PC-3 (cell line): ENCODE data around the gene MMP20. TPM values are rescaled to one million over a fixed set of nuclear protein-coding genes. Genes with fewer than 3 reads are reported as not detected.
A peak's percentile ranks its signal among the peaks of the same experiment; 100 is the strongest.

ENCODE experiments used
- ATAC-seq: fragments of 200-7000 bp; cut with Tn5 transposase; 2 replicates; pipeline ENCODE4 v1.9.1; 2020; ENCODE audit warnings: mild to moderate bottlenecking, moderate library complexity
- Bru-seq: library from RNA; stranded (reverse); fragments of 400-500 nt; gene quantifications from one replicate; lab custom pipeline; 2021; lab: Mats Ljungman, UMichigan
- BruChase-seq, 2 experiments: library from RNA; stranded (reverse); fragments of 400-500 nt; gene quantifications; one replicate each; lab custom pipeline; 2021; lab: Mats Ljungman, UMichigan
- BruUV-seq: library from RNA; stranded (reverse); fragments of 400-500 nt; replicated peaks from 2 replicates; lab custom pipeline; 2021; lab: Mats Ljungman, UMichigan
- CTCF ChIA-PET: fragments of 300-600 bp; sonication (Branson Sonifier 250); formaldehyde crosslinking; loops from one replicate; lab custom pipeline; 2022; ENCODE audit warnings: antibody characterized with exemption; lab: Charles Lee
- POLR2A ChIA-PET: fragments of 300-600 bp; sonication (Branson Sonifier 250); formaldehyde crosslinking; loops from one replicate; lab custom pipeline; 2022; ENCODE audit warnings: antibody characterized with exemption; ENCODE audit not compliant: unreplicated experiment; lab: Charles Lee
- DNase-seq: peaks from one replicate; pipeline ENCODE4 v3.0.0-alpha.2; 2015
- H2AFZ ChIP-seq: fragments of 300-600 bp; sonication (generic); 2 replicates; pipeline ENCODE4 v1.6.0; 2016; ENCODE audit warnings: antibody characterized with exemption, low read length
- H3F3A ChIP-seq: fragments of 300-600 bp; sonication (generic); one replicate; pipeline ENCODE4 v1.6.0; 2017; ENCODE audit warnings: antibody characterized with exemption, low read length, control low read depth, mild to moderate bottlenecking; ENCODE audit not compliant: unreplicated experiment
- H3K27ac ChIP-seq: fragments of 300-600 bp; sonication (generic); 2 replicates; pipeline ENCODE4 v1.5.1; 2016; ENCODE audit warnings: mild to moderate bottlenecking, low read length
- H3K27me3 ChIP-seq: fragments of 300-600 bp; sonication (generic); 2 replicates; pipeline ENCODE4 v1.6.1; 2016; ENCODE audit warnings: low read length, mixed read lengths
- H3K36me3 ChIP-seq: fragments of 300-600 bp; sonication (generic); 2 replicates; pipeline ENCODE4 v1.6.1; 2016; ENCODE audit warnings: low read depth, mixed run types, low read length, mixed read lengths
- H3K4me1 ChIP-seq: fragments of 300-600 bp; sonication (generic); 2 replicates; pipeline ENCODE4 v1.5.1; 2016; ENCODE audit warnings: low read length; ENCODE audit not compliant: insufficient read depth
- H3K4me2 ChIP-seq: fragments of 300-600 bp; sonication (generic); 2 replicates; pipeline ENCODE4 v1.6.0; 2016; ENCODE audit warnings: low read length
- H3K4me3 ChIP-seq: fragments of 300-600 bp; sonication (generic); 2 replicates; pipeline ENCODE4 v1.5.1; 2016; ENCODE audit warnings: mild to moderate bottlenecking, low read length, mixed read lengths
- H3K79me2 ChIP-seq: fragments of 300-600 bp; sonication (generic); 2 replicates; pipeline ENCODE4 v1.6.1; 2017; ENCODE audit warnings: low read length, mixed read lengths
- H3K9ac ChIP-seq: fragments of 300-600 bp; sonication (generic); 2 replicates; pipeline ENCODE4 v1.6.0; 2016; ENCODE audit warnings: mild to moderate bottlenecking, low read length
- H3K9me2 ChIP-seq: fragments of 300-600 bp; sonication (generic); replicated peaks from 2 replicates; pipeline ENCODE4 v1.6.1; 2016; ENCODE audit warnings: mixed run types, low read length, mixed read lengths
- H3K9me3 ChIP-seq: fragments of 300-600 bp; sonication (generic); 2 replicates; pipeline ENCODE4 v1.6.1; 2016; ENCODE audit warnings: low read length, mixed read lengths
- H4K20me1 ChIP-seq: fragments of 300-600 bp; sonication (generic); 2 replicates; pipeline ENCODE4 v1.6.1; 2016; ENCODE audit warnings: low read length, mixed read lengths
- EZH2 ChIP-seq: fragments of 300-600 bp; sonication (generic); IDR thresholded peaks from one replicate; pipeline ENCODE4 v1.6.1; 2017; ENCODE audit warnings: antibody characterized with exemption, mild to moderate bottlenecking, low read length; ENCODE audit not compliant: unreplicated experiment
- EZH2phosphoT487 ChIP-seq: fragments of 300-600 bp; sonication (generic); IDR thresholded peaks from 2 replicates; pipeline ENCODE4 v1.6.1; 2018; ENCODE audit warnings: mild to moderate bottlenecking, antibody characterized with exemption, low read length, borderline replicate concordance
- intact Hi-C: fragments of 100-400 bp; cut with micrococcal nuclease; formaldehyde crosslinking; loops from 2 replicates; pipeline ENCODE4 v1.9.0; 2023
- long read RNA-seq: library from polyadenylated mRNA; unstranded; transcript quantifications from one replicate; pipeline ENCODE4 v2.0.0, GENCODE V29; 2021; ENCODE audit not compliant: unreplicated experiment
- total RNA-seq: library from RNA; depleted of rRNA; stranded (reverse); fragments of >200 nt; gene quantifications from 2 replicates; pipeline ENCODE4 v1.2.3, GENCODE V29; 2014; rRNA removed
- TF ChIP-seq, protein P1 (sequence below): fragments of 300-600 bp; sonication (generic); conservative IDR thresholded peaks from 2 replicates; pipeline ENCODE4 v1.5.1; 2017; ENCODE audit warnings: antibody characterized with exemption, low read depth, mild to moderate bottlenecking, low read length

MMP20 gene, protein sequence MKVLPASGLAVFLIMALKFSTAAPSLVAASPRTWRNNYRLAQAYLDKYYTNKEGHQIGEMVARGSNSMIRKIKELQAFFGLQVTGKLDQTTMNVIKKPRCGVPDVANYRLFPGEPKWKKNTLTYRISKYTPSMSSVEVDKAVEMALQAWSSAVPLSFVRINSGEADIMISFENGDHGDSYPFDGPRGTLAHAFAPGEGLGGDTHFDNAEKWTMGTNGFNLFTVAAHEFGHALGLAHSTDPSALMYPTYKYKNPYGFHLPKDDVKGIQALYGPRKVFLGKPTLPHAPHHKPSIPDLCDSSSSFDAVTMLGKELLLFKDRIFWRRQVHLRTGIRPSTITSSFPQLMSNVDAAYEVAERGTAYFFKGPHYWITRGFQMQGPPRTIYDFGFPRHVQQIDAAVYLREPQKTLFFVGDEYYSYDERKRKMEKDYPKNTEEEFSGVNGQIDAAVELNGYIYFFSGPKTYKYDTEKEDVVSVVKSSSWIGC
- total RNA-seq = not detected in 2 replicates
- Bru-seq, nascent RNA = percentile 4 among the genes with signal in this experiment
- BruChase-seq, experiment 1, labeled RNA remaining after a 6-hour chase = not detected
- not detected for BruChase-seq, experiment 2, labeled RNA remaining after a 2-hour chase
- long read RNA-seq, partial matches to known transcripts = 0 of 1 reads
- long read RNA-seq, other reads (novel, unspliced or antisense) = 1 of 1 reads

DNA sequence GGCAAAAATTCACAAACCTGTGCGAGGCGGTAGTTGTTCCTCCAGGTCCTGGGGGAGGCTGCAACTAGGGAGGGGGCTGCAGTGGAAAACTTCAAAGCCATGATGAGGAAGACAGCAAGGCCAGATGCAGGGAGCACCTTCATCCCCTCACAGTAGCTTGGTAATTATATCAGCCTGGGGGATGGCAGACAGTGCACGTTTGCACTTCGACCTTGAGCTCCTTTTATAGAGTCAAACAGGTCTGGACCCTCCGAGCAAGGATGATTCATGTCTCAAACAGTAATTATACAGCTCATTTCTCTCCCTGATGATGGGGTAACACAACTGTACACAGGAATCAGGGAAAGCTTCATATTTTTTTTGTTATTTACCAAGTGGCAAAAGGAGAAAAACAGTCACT, at the start of gene MMP20:
Gene MMP20 (minus strand): TSS at position 156 of the 400 bp plus-strand sequence. CDS start 13 bp downstream, at position 143.
- no peak within 1 kb of the TSS for H2AFZ ChIP-seq
- POLR2A ChIA-PET = no interaction called here
- no peaks in the 10 kb centered on the region for H4K20me1 ChIP-seq
- no TSS peak for BruUV-seq
- H3K9ac ChIP-seq = no peak within 1 kb of the TSS
- no peaks in the 10 kb centered on the region for H3F3A ChIP-seq
- H3K27me3 ChIP-seq = no peaks in the 10 kb centered on the region
- H3K4me2 ChIP-seq = no peak within 1 kb of the TSS
- H3K9me3 ChIP-seq = no peaks in the 10 kb centered on the region
- no peak for ATAC-seq
- TF ChIP-seq EZH2phosphoT487 (no peak), EZH2 (no peak)
- TF ChIP-seq, protein P1, sequence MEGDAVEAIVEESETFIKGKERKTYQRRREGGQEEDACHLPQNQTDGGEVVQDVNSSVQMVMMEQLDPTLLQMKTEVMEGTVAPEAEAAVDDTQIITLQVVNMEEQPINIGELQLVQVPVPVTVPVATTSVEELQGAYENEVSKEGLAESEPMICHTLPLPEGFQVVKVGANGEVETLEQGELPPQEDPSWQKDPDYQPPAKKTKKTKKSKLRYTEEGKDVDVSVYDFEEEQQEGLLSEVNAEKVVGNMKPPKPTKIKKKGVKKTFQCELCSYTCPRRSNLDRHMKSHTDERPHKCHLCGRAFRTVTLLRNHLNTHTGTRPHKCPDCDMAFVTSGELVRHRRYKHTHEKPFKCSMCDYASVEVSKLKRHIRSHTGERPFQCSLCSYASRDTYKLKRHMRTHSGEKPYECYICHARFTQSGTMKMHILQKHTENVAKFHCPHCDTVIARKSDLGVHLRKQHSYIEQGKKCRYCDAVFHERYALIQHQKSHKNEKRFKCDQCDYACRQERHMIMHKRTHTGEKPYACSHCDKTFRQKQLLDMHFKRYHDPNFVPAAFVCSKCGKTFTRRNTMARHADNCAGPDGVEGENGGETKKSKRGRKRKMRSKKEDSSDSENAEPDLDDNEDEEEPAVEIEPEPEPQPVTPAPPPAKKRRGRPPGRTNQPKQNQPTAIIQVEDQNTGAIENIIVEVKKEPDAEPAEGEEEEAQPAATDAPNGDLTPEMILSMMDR = no peak
- no peak for DNase-seq
- H3K79me2 ChIP-seq = no peaks in the 10 kb centered on the region
- no peak within 1 kb of the TSS for H3K27ac ChIP-seq
- H3K9me2 ChIP-seq = no peaks in the 10 kb centered on the region
- intact Hi-C loops = no loop called here
- peaks cover 4% of the 10 kb centered on the region; the same call in 1 of the 2 replicates for H3K4me1 ChIP-seq
- CTCF ChIA-PET = no interaction called here
- no peaks in the 10 kb centered on the region for H3K36me3 ChIP-seq
- no peak within 1 kb of the TSS for H3K4me3 ChIP-seq

DNA sequence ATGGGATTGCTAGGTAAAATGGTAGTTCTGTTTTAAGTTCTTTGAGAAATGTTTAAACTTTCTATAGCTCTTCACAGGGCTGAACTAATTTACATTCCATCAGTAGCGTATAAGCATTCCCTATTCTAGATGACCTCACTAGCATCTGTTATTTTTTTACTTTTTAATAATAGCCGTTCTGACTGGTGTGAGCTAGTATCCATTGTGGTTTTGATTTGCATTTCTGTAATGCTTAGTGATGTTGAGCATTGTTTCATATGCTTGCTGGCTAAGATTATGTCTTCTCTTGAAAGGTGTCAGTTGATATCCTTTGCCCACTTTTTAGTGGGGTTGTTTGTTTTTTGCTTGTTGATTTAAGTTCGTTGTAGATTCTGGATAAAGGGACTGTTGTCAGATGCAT, 44.5 kb upstream of the MMP20 start:
- Histone ChIP-seq H3K4me3 (no peak overlapping the region), H3K36me3 (no peaks in the 10 kb centered on the region), H3K27me3 (no peaks in the 10 kb centered on the region), H3K9ac (no peak overlapping the region), H3K4me2 (no peak overlapping the region), H3F3A (no peaks in the 10 kb centered on the region), H3K79me2 (no peaks in the 10 kb centered on the region), H3K9me3 (no peaks in the 10 kb centered on the region), H4K20me1 (no peaks in the 10 kb centered on the region), H3K9me2 (no peaks in the 10 kb centered on the region; the same call in 1 of the 2 replicates), H2AFZ (no peak overlapping the region), H3K27ac (no peak overlapping the region), H3K4me1 (no peaks in the 10 kb centered on the region)
- no TSS peak for BruUV-seq
- ATAC-seq (no peak), DNase-seq (no peak)
- intact Hi-C loops = loop anchor here (5.0 kb wide), 1 partner anchor 807 kb away; no protein-coding TSS in a partner anchor
- TF ChIP-seq EZH2phosphoT487 (no peak), EZH2 (no peak)
- TF ChIP-seq, protein P1 = no peak
- CTCF ChIA-PET = no interaction called here
- POLR2A ChIA-PET = no interaction called here
